Left ventricle myocardium inferior (tissue), 1 donor: ENCODE results near the gene ZNF474. TPM values are rescaled to one million over a fixed set of nuclear protein-coding genes. Genes with fewer than 3 reads are reported as not detected.

Experiments used
- DNase-seq: peaks from one replicate; pipeline ENCODE4 v3.0.0-alpha.2; 2020
- H3K27ac ChIP-seq: fragments of 200-600 bp; replicated peaks from 2 replicates; pipeline ENCODE4 v1.8.0; 2021
- H3K27me3 ChIP-seq: fragments of 200-600 bp; 2 replicates; pipeline ENCODE4 v1.8.0; 2021; ENCODE audit warnings: low read depth
- H3K36me3 ChIP-seq: fragments of 200-600 bp; 2 replicates; pipeline ENCODE4 v1.8.0; 2021
- H3K4me1 ChIP-seq: fragments of 200-600 bp; 2 replicates; pipeline ENCODE4 v1.8.0; 2021
- H3K4me3 ChIP-seq: fragments of 200-600 bp; 2 replicates; pipeline ENCODE4 v1.8.0; 2021; ENCODE audit warnings: mild to moderate bottlenecking, moderate library complexity
- H3K9me3 ChIP-seq: fragments of 200-600 bp; replicated peaks from 2 replicates; pipeline ENCODE4 v1.8.0; 2021
- CTCF ChIP-seq: fragments of 200-600 bp; IDR thresholded peaks from 2 replicates; pipeline ENCODE4 v1.8.0; 2021; ENCODE audit warnings: antibody characterized with exemption, mild to moderate bottlenecking, borderline replicate concordance
- intact Hi-C: fragments of 100-400 bp; cut with micrococcal nuclease; formaldehyde crosslinking; loops from one replicate; pipeline ENCODE4 v1.11.0; 2022
- total RNA-seq: library from RNA; stranded (reverse); fragmentation: NEBNext Ultra II Directional; extraction: Animal tissue kit (Norgen Biotek cat#: 25700); gene quantifications from one replicate; pipeline ENCODE4 v1.2.1, GENCODE V29; 2021
- donor health status: DM: no; HTN: yes; CAD: no; lungs with severe emphysema.

ZNF474 gene
- total RNA-seq, 1 donor from 2014 or later: not detected

- TF ChIP-seq CTCF: peak; percentile 69
- intact Hi-C loops: loop anchor here (10.0 kb wide), 1 partner anchor 137 kb away; the partner anchor contains the start of gene SRFBP1
- DNase-seq: no peak
- Histone ChIP-seq H3K27me3 (no peaks in the 10 kb centered on the region), H3K4me1 (no peaks in the 10 kb centered on the region), H3K9me3 (no peaks in the 10 kb centered on the region), H3K4me3 (no peak overlapping the region), H3K36me3 (no peaks in the 10 kb centered on the region), H3K27ac (no peak overlapping the region)
Measured at GRCh38 chr5:122101636-122102285, 27.6 kb upstream of the ZNF474 start.

GRCh38 chr5:122102825-122103224 is 26.5 kb upstream of the ZNF474 start:
- Histone ChIP-seq H3K9me3 (no peaks in the 10 kb centered on the region), H3K4me1 (no peaks in the 10 kb centered on the region), H3K27me3 (no peaks in the 10 kb centered on the region), H3K27ac (no peak overlapping the region), H3K4me3 (no peak overlapping the region), H3K36me3 (no peaks in the 10 kb centered on the region)
- intact Hi-C loops: loop anchor here (10.0 kb wide), 1 partner anchor 138 kb away; the partner anchor contains the start of gene SRFBP1
- no peak for DNase-seq
- no peak for TF ChIP-seq CTCF

- no peak overlapping the region for H3K27ac ChIP-seq
- no peaks in the 10 kb centered on the region for H3K9me3 ChIP-seq
- no peaks in the 10 kb centered on the region for H3K36me3 ChIP-seq
- intact Hi-C loops: loop anchor here (10.0 kb wide), 1 partner anchor 141 kb away; the partner anchor contains the start of gene SRFBP1
- H3K4me3 ChIP-seq: no peak overlapping the region
- no peak for TF ChIP-seq CTCF
- H3K4me1 ChIP-seq: no peaks in the 10 kb centered on the region
- H3K27me3 ChIP-seq: no peaks in the 10 kb centered on the region
- no peak for DNase-seq
Measured at GRCh38 chr5:122105909-122106308, 23.4 kb upstream of the ZNF474 start.

- DNase-seq: no peak
- TF ChIP-seq CTCF: no peak
- H3K4me1 ChIP-seq: no peaks in the 10 kb centered on the region
- no peaks in the 10 kb centered on the region for H3K36me3 ChIP-seq
- H3K4me3 ChIP-seq: no peak overlapping the region
- no peaks in the 10 kb centered on the region for H3K9me3 ChIP-seq
- H3K27ac ChIP-seq: no peak overlapping the region
- intact Hi-C loops: loop anchor here (10.0 kb wide), 1 partner anchor 142 kb away; the partner anchor contains the start of gene SRFBP1
- no peaks in the 10 kb centered on the region for H3K27me3 ChIP-seq
Measured at GRCh38 chr5:122107016-122107415, 22.3 kb upstream of the ZNF474 start.

- Histone ChIP-seq H3K27ac (no peak overlapping the region), H3K36me3 (no peaks in the 10 kb centered on the region), H3K9me3 (no peaks in the 10 kb centered on the region), H3K4me1 (no peaks in the 10 kb centered on the region), H3K4me3 (no peak overlapping the region), H3K27me3 (no peaks in the 10 kb centered on the region)
- no peak for TF ChIP-seq CTCF
- DNase-seq: no peak
- intact Hi-C loops: no loop called here
Measured at GRCh38 chr5:122110987-122111386, 18.4 kb upstream of the ZNF474 start.
